ENCODE measurements around the gene C9orf153.

DNA sequence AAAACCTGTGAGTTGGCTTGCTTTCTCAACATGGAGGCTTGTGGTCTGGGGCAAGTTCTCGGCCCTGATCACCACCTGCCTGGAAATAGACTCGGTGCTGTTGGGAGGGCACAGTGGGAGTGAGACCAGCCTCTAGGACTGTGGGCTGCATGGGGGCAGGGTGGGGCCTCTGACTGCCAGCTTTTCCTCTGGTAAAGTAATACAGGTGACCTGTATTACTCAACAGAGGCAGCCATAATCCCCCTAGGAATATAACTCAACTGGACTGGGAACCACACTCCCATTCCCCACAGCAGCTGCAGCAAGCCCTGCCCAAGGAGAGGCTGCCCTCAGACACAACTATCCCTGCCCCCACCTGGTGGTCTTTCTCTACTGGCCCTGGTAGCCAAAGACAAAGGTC lies 72.8 kb downstream of the C9orf153 start:
- no peak for TF ChIP-seq EZH2 (IDR thresholded peaks at IDR 0.05; ENCODE audit: low read length, unreplicated experiment)
- TF ChIP-seq, protein P1, sequence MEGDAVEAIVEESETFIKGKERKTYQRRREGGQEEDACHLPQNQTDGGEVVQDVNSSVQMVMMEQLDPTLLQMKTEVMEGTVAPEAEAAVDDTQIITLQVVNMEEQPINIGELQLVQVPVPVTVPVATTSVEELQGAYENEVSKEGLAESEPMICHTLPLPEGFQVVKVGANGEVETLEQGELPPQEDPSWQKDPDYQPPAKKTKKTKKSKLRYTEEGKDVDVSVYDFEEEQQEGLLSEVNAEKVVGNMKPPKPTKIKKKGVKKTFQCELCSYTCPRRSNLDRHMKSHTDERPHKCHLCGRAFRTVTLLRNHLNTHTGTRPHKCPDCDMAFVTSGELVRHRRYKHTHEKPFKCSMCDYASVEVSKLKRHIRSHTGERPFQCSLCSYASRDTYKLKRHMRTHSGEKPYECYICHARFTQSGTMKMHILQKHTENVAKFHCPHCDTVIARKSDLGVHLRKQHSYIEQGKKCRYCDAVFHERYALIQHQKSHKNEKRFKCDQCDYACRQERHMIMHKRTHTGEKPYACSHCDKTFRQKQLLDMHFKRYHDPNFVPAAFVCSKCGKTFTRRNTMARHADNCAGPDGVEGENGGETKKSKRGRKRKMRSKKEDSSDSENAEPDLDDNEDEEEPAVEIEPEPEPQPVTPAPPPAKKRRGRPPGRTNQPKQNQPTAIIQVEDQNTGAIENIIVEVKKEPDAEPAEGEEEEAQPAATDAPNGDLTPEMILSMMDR (conservative IDR thresholded peaks at IDR 0.05; ENCODE audit: low read depth, low read length), result no peak

Measured in PC-3 (cell line).